Measurements from ENCODE around the gene CSRNP2.
A peak's percentile ranks its signal among the peaks of the same experiment; 100 is the strongest.
"Not testable (repeated sequence)": the region's sequence is repeated elsewhere in the genome, so short reads cannot be mapped to it uniquely, and the experiment has no call there.

The CSRNP2 gene

GRCh38 chr12:51014467-51014866 is 68.9 kb downstream of the CSRNP2 start:
- WGBS (ENCODE audit: insufficient coverage): 94% methylated on average over 5 of the region's 9 CpGs
- CTCF ChIA-PET; H3K27me3 ChIP-seq (replicated peaks in 2 of 5; ENCODE audit: control insufficient read depth in 4 of 5, insufficient read depth in 5 of 5, low read length in 4 of 5); H3K27ac ChIP-seq (ENCODE audit: insufficient read depth in 1 of 2, low read depth in 1 of 2, low read length in 2 of 2, poor library complexity in 1 of 2, severe bottlenecking in 2 of 2); H3K4me3 ChIP-seq (ENCODE audit: control insufficient read depth in 1 of 7, extremely low read depth in 1 of 7, insufficient read depth in 4 of 7, low read depth in 2 of 7, low read length in 6 of 7); H3K36me3 ChIP-seq (ENCODE audit: control insufficient read depth in 4 of 4, insufficient read depth in 4 of 4, low read length in 3 of 4); DNase-seq; POLR2A ChIA-PET; H3K9me3 ChIP-seq (ENCODE audit: control extremely low read depth in 1 of 5, control insufficient read depth in 4 of 5, insufficient read depth in 2 of 5, low read depth in 1 of 5, low read length in 4 of 5): not testable (repeated sequence)
- H3K4me1 ChIP-seq (ENCODE audit: control extremely low read depth in 1 of 4, control insufficient read depth in 4 of 4, insufficient read depth in 4 of 4, low read length in 3 of 4): peaks cover under 1 to 18% (median 5%) of the 10 kb centered on the region in 4 experiments

- no peak overlapping the region for H3K27ac ChIP-seq (ENCODE audit: insufficient read depth in 1 of 2, low read depth in 1 of 2, low read length in 2 of 2, poor library complexity in 1 of 2, severe bottlenecking in 2 of 2)
- ChIA-PET CTCF (interaction anchor here (0.7 to 1.5 kb wide), 2 partner anchors 8 to 899 kb away, joined by 4 to 6 read pairs; no protein-coding TSS in a partner anchor), POLR2A (no interaction called here)
- no peak overlapping the region for H3K4me3 ChIP-seq (ENCODE audit: control insufficient read depth in 1 of 7, extremely low read depth in 1 of 7, insufficient read depth in 4 of 7, low read depth in 2 of 7, low read length in 6 of 7)
- no peaks in the 10 kb centered on the region for H3K27me3 ChIP-seq (replicated peaks in 2 of 5; ENCODE audit: control insufficient read depth in 4 of 5, insufficient read depth in 5 of 5, low read length in 4 of 5)
- H3K4me1 ChIP-seq (ENCODE audit: control extremely low read depth in 1 of 4, control insufficient read depth in 4 of 4, insufficient read depth in 4 of 4, low read length in 3 of 4): peaks cover 5 to 27% (median 14%) of the 10 kb centered on the region in 4 experiments
- no peaks in the 10 kb centered on the region for H3K9me3 ChIP-seq (ENCODE audit: control extremely low read depth in 1 of 5, control insufficient read depth in 4 of 5, insufficient read depth in 2 of 5, low read depth in 1 of 5, low read length in 4 of 5)
- no peak for DNase-seq
- 100% methylated on average over 6 of the region's 7 CpGs for WGBS (ENCODE audit: insufficient coverage)
- H3K36me3 ChIP-seq (ENCODE audit: control insufficient read depth in 4 of 4, insufficient read depth in 4 of 4, low read length in 3 of 4): no peaks in the 10 kb centered on the region
Observed at GRCh38 chr12:51013441-51013840, 70.0 kb downstream of the CSRNP2 start.

GRCh38 chr12:51012570-51013236 is 70.7 kb downstream of the CSRNP2 start:
- H3K27ac ChIP-seq (ENCODE audit: insufficient read depth in 1 of 2, low read depth in 1 of 2, low read length in 2 of 2, poor library complexity in 1 of 2, severe bottlenecking in 2 of 2): no peak overlapping the region
- POLR2A ChIA-PET: interaction anchor here (0.5 to 0.6 kb wide), 2 partner anchors 9 to 338 kb away, joined by 3 to 5 read pairs; no protein-coding TSS in a partner anchor

GRCh38 chr12:51011955-51012354 is 71.4 kb downstream of the CSRNP2 start:
- Histone ChIP-seq H3K27me3 (replicated peaks in 2 of 5; ENCODE audit: control insufficient read depth in 4 of 5, insufficient read depth in 5 of 5, low read length in 4 of 5) (no peaks in the 10 kb centered on the region), H3K9me3 (ENCODE audit: control extremely low read depth in 1 of 5, control insufficient read depth in 4 of 5, insufficient read depth in 2 of 5, low read depth in 1 of 5, low read length in 4 of 5) (no peaks in the 10 kb centered on the region), H3K36me3 (ENCODE audit: control insufficient read depth in 4 of 4, insufficient read depth in 4 of 4, low read length in 3 of 4) (peaks cover 3 to 8% (median 4%) of the 10 kb centered on the region in 4 experiments), H3K4me3 (ENCODE audit: control insufficient read depth in 1 of 7, extremely low read depth in 1 of 7, insufficient read depth in 4 of 7, low read depth in 2 of 7, low read length in 6 of 7) (no peak overlapping the region), H3K4me1 (ENCODE audit: control extremely low read depth in 1 of 4, control insufficient read depth in 4 of 4, insufficient read depth in 4 of 4, low read length in 3 of 4) (peaks cover 6 to 29% (median 15%) of the 10 kb centered on the region in 4 experiments), H3K27ac (ENCODE audit: insufficient read depth in 1 of 2, low read depth in 1 of 2, low read length in 2 of 2, poor library complexity in 1 of 2, severe bottlenecking in 2 of 2) (no peak overlapping the region)
- ChIA-PET CTCF (interaction anchor here (0.9 to 1.5 kb wide), 3 partner anchors 10 to 14 kb away, joined by 3 to 6 read pairs (median 5); partner anchors contain the start of gene SLC11A2), POLR2A (interaction anchor here (0.5 kb wide), 1 partner anchor 8 kb away, joined by 3 read pairs; no protein-coding TSS in a partner anchor)
- WGBS (ENCODE audit: insufficient coverage): no CpG with 5 or more reads among the region's 4 CpGs
- DNase-seq: no peak

More at GRCh38 chr12:51012570-51013236, 70.7 kb downstream of the CSRNP2 start:
- no peaks in the 10 kb centered on the region for H3K9me3 ChIP-seq (ENCODE audit: control extremely low read depth in 1 of 5, control insufficient read depth in 4 of 5, insufficient read depth in 2 of 5, low read depth in 1 of 5, low read length in 4 of 5)
- no peaks in the 10 kb centered on the region for H3K27me3 ChIP-seq (replicated peaks in 2 of 5; ENCODE audit: control insufficient read depth in 4 of 5, insufficient read depth in 5 of 5, low read length in 4 of 5)
- 69% methylated on average over 2 of the region's 5 CpGs for WGBS (ENCODE audit: insufficient coverage)
- H3K4me3 ChIP-seq (ENCODE audit: control insufficient read depth in 1 of 7, extremely low read depth in 1 of 7, insufficient read depth in 4 of 7, low read depth in 2 of 7, low read length in 6 of 7): peak overlapping the region in 1 of 7 experiments; percentile 16
- CTCF ChIA-PET: interaction anchor here (0.7 to 1.5 kb wide), 3 partner anchors 9 to 899 kb away, joined by 4 to 6 read pairs (median 5); partner anchors contain the start of gene SLC11A2
- peaks cover 0 to 3% (median 2%) of the 10 kb centered on the region in 4 experiments for H3K36me3 ChIP-seq (ENCODE audit: control insufficient read depth in 4 of 4, insufficient read depth in 4 of 4, low read length in 3 of 4)
- H3K4me1 ChIP-seq (ENCODE audit: control extremely low read depth in 1 of 4, control insufficient read depth in 4 of 4, insufficient read depth in 4 of 4, low read length in 3 of 4): peaks cover 6 to 29% (median 15%) of the 10 kb centered on the region in 4 experiments
- DNase-seq: peak; percentile 29 to 64 (median 53)
